Mucosa of descending colon (tissue), 3 donors: Measurements from ENCODE around the gene CHRNA5. TPM values are rescaled to one million over a fixed set of nuclear protein-coding genes. Genes with fewer than 3 reads are reported as not detected.
A peak's percentile ranks its signal among the peaks of the same experiment; 100 is the strongest.

Experiments
- ATAC-seq: fragments of 200-7000 bp; cut with Tn5 transposase; one replicate; pipeline ENCODE4 v1.9.1; 2020; ENCODE audit warnings: mild to moderate bottlenecking, moderate library complexity
- DNase-seq, 3 donors: peaks; one replicate each; pipeline ENCODE4 v3.0.0-alpha.2; 2020
- H3K36me3 ChIP-seq: fragments of 200-600 bp; one replicate; pipeline ENCODE4 v1.8.0; 2021; ENCODE audit warnings: low read depth, mild to moderate bottlenecking
- H3K4me1 ChIP-seq: fragments of 200-600 bp; one replicate; pipeline ENCODE4 v1.8.0; 2021; ENCODE audit warnings: low read depth, mild to moderate bottlenecking
- H3K4me3 ChIP-seq: fragments of 200-600 bp; one replicate; pipeline ENCODE4 v1.8.0; 2021; ENCODE audit warnings: mild to moderate bottlenecking
- H3K9me3 ChIP-seq: fragments of 200-600 bp; one replicate; pipeline ENCODE4 v1.8.0; 2021; ENCODE audit warnings: mild to moderate bottlenecking
- intact Hi-C, 2 donors: fragments of 100-400 bp; cut with DNase I in 1 of 2; cut with micrococcal nuclease in 1 of 2; formaldehyde crosslinking; loops; one replicate each; pipeline versions ENCODE4 v1.11.0 to v1.11.1; 2022; cut with DNase I, micrococcal nuclease
- total RNA-seq, 3 donors: library from RNA; stranded (reverse); fragmentation: NEBNext Ultra II Directional in 2 of 3; extraction: Animal tissue kit (Norgen Biotek cat#: 25700) in 2 of 3; gene quantifications; one replicate each; pipeline versions ENCODE4 v1.2.1 to v1.2.4, GENCODE V29; 2021 to 2023
- TF ChIP-seq, protein P1 (sequence below): fragments of 200-600 bp; IDR thresholded peaks from one replicate; pipeline ENCODE4 v1.8.0; 2022; ENCODE audit warnings: antibody characterized with exemption, mild to moderate bottlenecking
- donor health status: DM: no; HTN: no; CAD: no; lungs with moderate emphysema.
- donor health status: DM: no; HTN: no; CAD: no.
- donor health status: DM: no; HTN: yes; CAD: no.

Gene CHRNA5
- total RNA-seq, 3 donors from 2014 or later = 2.5 to 4.0 (median 3.1) TPM

DNA sequence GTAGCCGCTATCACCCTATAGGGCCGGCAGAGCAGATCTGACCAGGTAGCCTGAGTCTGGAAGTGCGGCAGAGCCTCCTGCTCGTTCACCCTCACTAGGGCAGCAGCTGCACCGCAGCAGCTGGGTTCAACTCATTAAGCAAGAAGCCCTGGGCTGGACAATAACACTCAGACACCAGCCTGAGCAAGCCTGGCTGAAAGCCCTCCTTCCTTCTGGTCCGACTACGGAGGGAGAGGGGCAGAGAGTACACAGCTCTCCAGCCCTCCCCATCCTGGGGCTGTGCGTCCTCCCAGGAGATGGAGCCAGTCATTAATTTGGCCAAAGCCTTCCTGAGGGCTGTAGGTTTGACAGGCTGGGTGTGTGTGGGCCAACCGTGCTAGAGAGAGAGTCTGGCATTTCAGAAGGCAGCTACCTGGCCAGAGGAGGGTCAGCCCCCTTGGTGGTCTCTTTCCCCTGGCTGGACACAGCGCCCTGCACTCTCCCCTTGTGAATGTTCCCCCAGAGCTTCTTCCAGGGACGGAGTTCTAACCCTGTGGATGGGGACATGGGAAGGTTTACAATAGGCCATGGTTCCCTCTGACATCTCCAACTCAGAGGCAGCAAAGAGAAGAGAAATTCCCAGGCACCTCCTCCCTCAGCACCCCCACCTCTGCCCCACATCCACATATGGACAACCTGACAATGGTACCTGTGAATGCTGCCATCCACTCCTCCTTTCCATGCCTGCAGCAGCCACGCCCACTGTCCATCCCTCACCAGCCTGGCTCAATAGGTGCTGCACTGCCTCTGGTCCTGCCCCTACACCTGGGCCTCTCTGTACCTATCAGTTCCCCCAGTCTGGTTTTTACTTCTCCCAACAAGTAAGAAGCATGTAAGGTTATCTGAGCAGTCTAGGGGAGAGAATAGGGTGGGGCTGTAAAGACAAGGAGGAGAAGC, 69.2 kb downstream of the CHRNA5 start:
- no peak for ATAC-seq
- no peaks in the 10 kb centered on the region for H3K4me1 ChIP-seq
- intact Hi-C loops = no loop called here
- TF ChIP-seq, protein P1, sequence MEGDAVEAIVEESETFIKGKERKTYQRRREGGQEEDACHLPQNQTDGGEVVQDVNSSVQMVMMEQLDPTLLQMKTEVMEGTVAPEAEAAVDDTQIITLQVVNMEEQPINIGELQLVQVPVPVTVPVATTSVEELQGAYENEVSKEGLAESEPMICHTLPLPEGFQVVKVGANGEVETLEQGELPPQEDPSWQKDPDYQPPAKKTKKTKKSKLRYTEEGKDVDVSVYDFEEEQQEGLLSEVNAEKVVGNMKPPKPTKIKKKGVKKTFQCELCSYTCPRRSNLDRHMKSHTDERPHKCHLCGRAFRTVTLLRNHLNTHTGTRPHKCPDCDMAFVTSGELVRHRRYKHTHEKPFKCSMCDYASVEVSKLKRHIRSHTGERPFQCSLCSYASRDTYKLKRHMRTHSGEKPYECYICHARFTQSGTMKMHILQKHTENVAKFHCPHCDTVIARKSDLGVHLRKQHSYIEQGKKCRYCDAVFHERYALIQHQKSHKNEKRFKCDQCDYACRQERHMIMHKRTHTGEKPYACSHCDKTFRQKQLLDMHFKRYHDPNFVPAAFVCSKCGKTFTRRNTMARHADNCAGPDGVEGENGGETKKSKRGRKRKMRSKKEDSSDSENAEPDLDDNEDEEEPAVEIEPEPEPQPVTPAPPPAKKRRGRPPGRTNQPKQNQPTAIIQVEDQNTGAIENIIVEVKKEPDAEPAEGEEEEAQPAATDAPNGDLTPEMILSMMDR = no peak
- no peak for DNase-seq
- H3K9me3 ChIP-seq = no peaks in the 10 kb centered on the region
- no peaks in the 10 kb centered on the region for H3K36me3 ChIP-seq
- H3K4me3 ChIP-seq = no peak overlapping the region

DNA sequence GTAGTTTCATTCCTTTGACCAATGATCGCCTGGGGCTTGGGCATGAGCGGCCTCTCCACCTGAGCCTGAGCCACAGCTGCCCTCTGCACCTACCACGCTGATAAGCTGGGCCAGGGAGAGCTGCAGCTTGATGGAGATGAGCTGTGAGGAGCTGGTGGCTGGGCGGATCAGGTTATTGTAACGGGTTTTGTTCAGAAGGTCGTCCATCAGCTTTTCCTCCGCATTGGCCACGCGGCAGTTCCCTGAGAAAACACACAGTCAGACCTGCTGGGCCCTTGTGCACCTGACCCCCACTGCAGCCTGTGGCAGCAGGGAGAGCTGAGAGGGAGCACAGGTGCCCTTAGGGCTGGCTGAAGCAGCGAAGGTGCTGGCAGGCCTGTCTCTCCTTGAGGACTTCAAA, 70.0 kb downstream of the CHRNA5 start:
- ATAC-seq = no peak

DNA sequence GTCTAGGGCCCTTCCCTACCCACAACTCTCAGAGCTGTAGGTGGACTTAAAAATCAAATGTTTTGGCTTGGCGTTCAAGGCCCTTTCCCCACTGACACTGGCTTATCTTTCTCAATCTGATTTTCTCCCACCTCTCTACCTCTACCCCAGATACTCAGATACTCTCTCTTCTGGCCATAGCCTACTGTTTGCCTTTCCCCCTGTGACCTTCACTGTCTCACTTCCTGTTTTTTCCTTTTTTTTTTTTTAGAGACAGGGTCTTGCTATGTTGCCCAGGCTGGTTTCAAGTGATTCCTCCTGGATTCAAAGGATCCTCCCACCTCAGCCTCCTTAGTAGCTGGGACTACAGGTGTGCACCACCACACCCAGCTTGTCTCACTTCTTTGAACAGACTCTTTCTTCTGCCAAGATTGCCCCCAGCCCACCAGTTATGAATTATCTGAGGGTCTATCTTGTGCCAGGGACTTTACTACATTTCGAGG, 71.1 kb downstream of the CHRNA5 start:
- DNase-seq (no peak), ATAC-seq (no peak)
- no peaks in the 10 kb centered on the region for H3K9me3 ChIP-seq
- TF ChIP-seq, protein P1 = no peak
- peaks cover 5% of the 10 kb centered on the region for H3K4me1 ChIP-seq
- intact Hi-C loops = no loop called here
- H3K4me3 ChIP-seq = no peak overlapping the region
- H3K36me3 ChIP-seq = no peaks in the 10 kb centered on the region

More for the DNA sequence above, 70.0 kb downstream of the CHRNA5 start:
- no peak overlapping the region for H3K4me3 ChIP-seq
- TF ChIP-seq, protein P1 = no peak
- no peaks in the 10 kb centered on the region for H3K36me3 ChIP-seq
- no peak for DNase-seq
- no peaks in the 10 kb centered on the region for H3K9me3 ChIP-seq
- intact Hi-C loops = no loop called here
- no peaks in the 10 kb centered on the region for H3K4me1 ChIP-seq

DNA sequence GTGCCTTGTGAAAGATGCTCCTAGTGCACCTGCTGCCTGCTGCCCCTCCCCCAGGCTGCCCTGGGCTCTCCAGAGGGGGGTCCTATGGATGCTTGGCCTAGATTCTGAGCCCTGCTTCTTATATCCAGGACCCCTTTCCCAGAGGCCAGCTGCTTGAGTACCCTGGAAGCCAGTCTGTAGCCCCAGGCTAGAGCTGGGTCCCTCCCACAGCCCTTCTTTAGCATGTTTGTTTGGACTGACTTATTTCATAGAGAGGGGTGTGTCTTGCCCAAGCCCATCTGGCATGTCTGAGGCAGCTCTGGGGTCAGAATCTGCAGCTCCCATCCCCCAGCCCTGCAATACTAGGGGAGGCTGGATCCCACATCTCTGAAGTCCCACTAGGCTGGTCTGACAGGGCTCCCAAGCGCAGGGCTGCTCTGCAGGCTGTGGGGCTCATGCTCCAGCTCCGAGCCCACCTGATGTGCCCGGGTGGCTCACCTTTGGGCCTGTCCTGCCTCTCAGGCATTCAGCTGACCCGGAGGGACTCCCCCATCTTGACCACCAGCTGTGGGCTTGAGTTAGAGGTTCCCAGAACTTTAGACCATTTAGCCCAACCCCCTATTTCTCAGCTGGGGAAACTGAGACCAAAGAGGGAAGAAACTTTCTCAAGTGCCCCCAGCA, 72.6 kb downstream of the CHRNA5 start:
- no peak for ATAC-seq
- intact Hi-C loops = no loop called here
- H3K36me3 ChIP-seq = no peaks in the 10 kb centered on the region
- DNase-seq = no peak
- H3K9me3 ChIP-seq = no peaks in the 10 kb centered on the region
- TF ChIP-seq, protein P1 = no peak
- H3K4me1 ChIP-seq = peaks cover 5% of the 10 kb centered on the region
- H3K4me3 ChIP-seq = no peak overlapping the region

DNA sequence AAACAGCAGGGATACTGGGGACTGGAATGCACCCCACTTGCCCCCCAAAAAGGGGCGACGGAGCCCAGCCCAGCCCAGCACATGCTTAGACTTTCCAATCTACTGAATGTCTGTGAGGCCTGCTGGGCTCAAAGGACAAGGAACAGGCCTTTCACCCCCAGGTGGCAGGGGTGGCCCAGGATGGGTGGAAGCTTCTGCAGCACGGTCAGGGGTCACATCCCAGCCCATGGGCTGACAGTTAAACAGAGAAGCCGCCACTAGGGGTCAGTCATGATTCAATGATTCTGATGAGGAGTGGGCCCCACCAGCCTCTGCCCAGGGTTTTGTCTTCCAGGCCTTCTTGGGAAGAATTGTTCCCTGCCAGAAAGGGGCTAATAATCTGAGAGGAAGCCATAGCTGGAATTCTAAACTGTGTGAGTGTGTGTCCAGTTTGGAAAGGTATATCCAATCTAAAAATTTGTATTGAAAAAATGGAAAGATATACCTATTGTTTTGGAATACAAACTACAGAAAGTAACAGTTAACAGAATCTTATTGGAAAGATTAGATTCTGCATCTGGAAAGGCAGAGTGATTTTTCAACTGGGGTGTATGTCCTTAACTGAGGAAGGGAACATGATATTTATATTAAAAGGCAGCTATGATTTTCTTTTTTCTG, 73.5 kb downstream of the CHRNA5 start:
- intact Hi-C loops = no loop called here
- ATAC-seq (peak; percentile 46), DNase-seq (peak in 1 of 3 donors; percentile 80)
- H3K9me3 ChIP-seq = no peaks in the 10 kb centered on the region
- H3K4me1 ChIP-seq = peaks cover 5% of the 10 kb centered on the region
- no peaks in the 10 kb centered on the region for H3K36me3 ChIP-seq
- H3K4me3 ChIP-seq = no peak overlapping the region
- TF ChIP-seq, protein P1 = no peak
